ENCODE results near the gene CRADD. TPM values are rescaled to one million over a fixed set of nuclear protein-coding genes. Genes with fewer than 3 reads are reported as not detected.

Gene CRADD
- total and polyA plus RNA-seq, 10 of the 15 experiments (the other 5 are each of a cell fraction or from before 2014, with no cell fraction given), result 7.6 to 15.5 (median 11.7) TPM

DNA sequence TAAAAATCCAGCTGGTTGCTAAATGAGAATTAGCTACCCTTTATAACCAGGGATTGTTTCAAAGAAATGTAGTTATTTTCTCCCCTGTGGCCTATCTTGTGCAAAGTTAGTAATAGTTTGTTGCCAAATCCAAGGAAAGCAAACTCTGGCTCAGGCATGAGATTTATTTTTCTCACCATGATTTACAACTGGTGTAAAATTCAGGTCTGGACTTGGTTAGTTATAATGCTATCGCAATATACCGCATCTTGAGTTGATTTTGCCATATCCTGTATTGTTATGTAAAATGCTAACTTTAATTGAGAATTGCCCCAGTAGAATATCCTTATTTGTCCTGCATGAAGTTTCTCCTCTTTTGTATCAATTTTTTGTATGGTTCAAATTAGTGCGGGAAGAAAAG is 135.5 kb downstream of the CRADD start:
- no peaks in the 10 kb centered on the region; the same call in 2 of the 3 replicates for H3K9me3 ChIP-seq (replicated peaks; ENCODE audit: control insufficient read depth, insufficient read depth, low read length)
- H3K27me3 ChIP-seq (replicated peaks in 1 of 2; ENCODE audit: control insufficient read depth in 2 of 2, insufficient read depth in 2 of 2, low read length in 1 of 2), result no peaks in the 10 kb centered on the region
- no TSS peak for BruUV-seq (replicated peaks)
- no peak for DNase-seq (ENCODE audit: low read depth, low spot score)
- H2AFZ ChIP-seq (ENCODE audit: control insufficient read depth, low read depth, low read length), result no peak overlapping the region
- intact Hi-C loops (cut with micrococcal nuclease; ENCODE audit: unreplicated experiment) (no loop called here), in situ Hi-C loops (cut with MboI) (no loop called here)
- H3K4me3 ChIP-seq, result no peak overlapping the region
- 97% methylated on average over 3 of the region's 3 CpGs for WGBS (ENCODE audit: insufficient coverage, insufficient replicate concordance, low lambda C conversion rate, missing lambda C conversion rate)
- H3K79me2 ChIP-seq (ENCODE audit: control insufficient read depth, insufficient read depth, low read length), result no peaks in the 10 kb centered on the region
- ChIA-PET SMC1A (ENCODE audit: uncharacterized antibody, unreplicated experiment) (no interaction called here), CTCF (no interaction called here), POLR2A (no interaction called here), RAD21 (ENCODE audit: unreplicated experiment) (interaction anchor here (1.0 kb wide), 1 partner anchor 30 kb away, joined by 3 read pairs; no protein-coding TSS in a partner anchor)
- H3K9ac ChIP-seq (ENCODE audit: control insufficient read depth, insufficient read depth, low read length), result no peak overlapping the region
- ATAC-seq, result no peak
- H3K4me1 ChIP-seq (ENCODE audit: control insufficient read depth, insufficient read depth, low read length), result no peaks in the 10 kb centered on the region
- no peak overlapping the region for H3K4me2 ChIP-seq (ENCODE audit: control insufficient read depth, insufficient read depth)
- no peak for FAIRE-seq
- no peaks in the 10 kb centered on the region for H4K20me1 ChIP-seq (ENCODE audit: control insufficient read depth, insufficient read depth)
- no peaks in the 10 kb centered on the region for H3K36me3 ChIP-seq (ENCODE audit: control insufficient read depth in 2 of 2, insufficient read depth in 2 of 2, low read length in 1 of 2)
- no peak overlapping the region for H3K27ac ChIP-seq (ENCODE audit: control insufficient read depth, insufficient read depth)
- no peak for TF ChIP-seq STAT3 (IDR thresholded peaks at IDR 0.05; ENCODE audit: low read depth, low read length)
- TF ChIP-seq CHD1 (IDR thresholded peaks at IDR 0.05; ENCODE audit: low read depth, low read length), result no peak
- no peak for TF ChIP-seq IKZF1 (conservative IDR thresholded peaks at IDR 0.05)
- TF ChIP-seq CHD4 (IDR thresholded peaks at IDR 0.05), result no peak
- TF ChIP-seq TCF12 (IDR thresholded peaks at IDR 0.05; ENCODE audit: low read depth, low read length), result no peak
- TF ChIP-seq TARDBP (IDR thresholded peaks at IDR 0.05; ENCODE audit: borderline replicate concordance), result no peak
- TF ChIP-seq, protein P1, sequence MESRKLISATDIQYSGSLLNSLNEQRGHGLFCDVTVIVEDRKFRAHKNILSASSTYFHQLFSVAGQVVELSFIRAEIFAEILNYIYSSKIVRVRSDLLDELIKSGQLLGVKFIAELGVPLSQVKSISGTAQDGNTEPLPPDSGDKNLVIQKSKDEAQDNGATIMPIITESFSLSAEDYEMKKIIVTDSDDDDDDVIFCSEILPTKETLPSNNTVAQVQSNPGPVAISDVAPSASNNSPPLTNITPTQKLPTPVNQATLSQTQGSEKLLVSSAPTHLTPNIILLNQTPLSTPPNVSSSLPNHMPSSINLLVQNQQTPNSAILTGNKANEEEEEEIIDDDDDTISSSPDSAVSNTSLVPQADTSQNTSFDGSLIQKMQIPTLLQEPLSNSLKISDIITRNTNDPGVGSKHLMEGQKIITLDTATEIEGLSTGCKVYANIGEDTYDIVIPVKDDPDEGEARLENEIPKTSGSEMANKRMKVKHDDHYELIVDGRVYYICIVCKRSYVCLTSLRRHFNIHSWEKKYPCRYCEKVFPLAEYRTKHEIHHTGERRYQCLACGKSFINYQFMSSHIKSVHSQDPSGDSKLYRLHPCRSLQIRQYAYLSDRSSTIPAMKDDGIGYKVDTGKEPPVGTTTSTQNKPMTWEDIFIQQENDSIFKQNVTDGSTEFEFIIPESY (IDR thresholded peaks at IDR 0.05), result no peak
- no peak for TF ChIP-seq EP300 (IDR thresholded peaks at IDR 0.05; ENCODE audit: borderline replicate concordance in 1 of 2, control insufficient read depth in 1 of 2, low read depth in 2 of 2, low read length in 2 of 2)
- no peak for TF ChIP-seq KAT2A (conservative IDR thresholded peaks at IDR 0.05; ENCODE audit: control insufficient read depth, low read depth, low read length)
- TF ChIP-seq SIN3A (IDR thresholded peaks at IDR 0.05; ENCODE audit: low read depth, low read length), result no peak
- TF ChIP-seq FOXM1 (IDR thresholded peaks at IDR 0.05; ENCODE audit: low read depth, low read length), result no peak
- TF ChIP-seq, protein P2, sequence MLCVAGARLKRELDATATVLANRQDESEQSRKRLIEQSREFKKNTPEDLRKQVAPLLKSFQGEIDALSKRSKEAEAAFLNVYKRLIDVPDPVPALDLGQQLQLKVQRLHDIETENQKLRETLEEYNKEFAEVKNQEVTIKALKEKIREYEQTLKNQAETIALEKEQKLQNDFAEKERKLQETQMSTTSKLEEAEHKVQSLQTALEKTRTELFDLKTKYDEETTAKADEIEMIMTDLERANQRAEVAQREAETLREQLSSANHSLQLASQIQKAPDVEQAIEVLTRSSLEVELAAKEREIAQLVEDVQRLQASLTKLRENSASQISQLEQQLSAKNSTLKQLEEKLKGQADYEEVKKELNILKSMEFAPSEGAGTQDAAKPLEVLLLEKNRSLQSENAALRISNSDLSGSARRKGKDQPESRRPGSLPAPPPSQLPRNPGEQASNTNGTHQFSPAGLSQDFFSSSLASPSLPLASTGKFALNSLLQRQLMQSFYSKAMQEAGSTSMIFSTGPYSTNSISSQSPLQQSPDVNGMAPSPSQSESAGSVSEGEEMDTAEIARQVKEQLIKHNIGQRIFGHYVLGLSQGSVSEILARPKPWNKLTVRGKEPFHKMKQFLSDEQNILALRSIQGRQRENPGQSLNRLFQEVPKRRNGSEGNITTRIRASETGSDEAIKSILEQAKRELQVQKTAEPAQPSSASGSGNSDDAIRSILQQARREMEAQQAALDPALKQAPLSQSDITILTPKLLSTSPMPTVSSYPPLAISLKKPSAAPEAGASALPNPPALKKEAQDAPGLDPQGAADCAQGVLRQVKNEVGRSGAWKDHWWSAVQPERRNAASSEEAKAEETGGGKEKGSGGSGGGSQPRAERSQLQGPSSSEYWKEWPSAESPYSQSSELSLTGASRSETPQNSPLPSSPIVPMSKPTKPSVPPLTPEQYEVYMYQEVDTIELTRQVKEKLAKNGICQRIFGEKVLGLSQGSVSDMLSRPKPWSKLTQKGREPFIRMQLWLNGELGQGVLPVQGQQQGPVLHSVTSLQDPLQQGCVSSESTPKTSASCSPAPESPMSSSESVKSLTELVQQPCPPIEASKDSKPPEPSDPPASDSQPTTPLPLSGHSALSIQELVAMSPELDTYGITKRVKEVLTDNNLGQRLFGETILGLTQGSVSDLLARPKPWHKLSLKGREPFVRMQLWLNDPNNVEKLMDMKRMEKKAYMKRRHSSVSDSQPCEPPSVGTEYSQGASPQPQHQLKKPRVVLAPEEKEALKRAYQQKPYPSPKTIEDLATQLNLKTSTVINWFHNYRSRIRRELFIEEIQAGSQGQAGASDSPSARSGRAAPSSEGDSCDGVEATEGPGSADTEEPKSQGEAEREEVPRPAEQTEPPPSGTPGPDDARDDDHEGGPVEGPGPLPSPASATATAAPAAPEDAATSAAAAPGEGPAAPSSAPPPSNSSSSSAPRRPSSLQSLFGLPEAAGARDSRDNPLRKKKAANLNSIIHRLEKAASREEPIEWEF (IDR thresholded peaks at IDR 0.05; ENCODE audit: insufficient replicate concordance, low read depth, low read length), result no peak
- TF ChIP-seq PML (IDR thresholded peaks at IDR 0.05; ENCODE audit: low read length), result no peak
- no peak for TF ChIP-seq ZNF274 (IDR thresholded peaks at IDR 0.05; ENCODE audit: insufficient read depth, insufficient read length)
- no peak for TF ChIP-seq PAX5 (IDR thresholded peaks at IDR 0.05; ENCODE audit: borderline replicate concordance, low read depth, low read length)
- TF ChIP-seq, protein P3, sequence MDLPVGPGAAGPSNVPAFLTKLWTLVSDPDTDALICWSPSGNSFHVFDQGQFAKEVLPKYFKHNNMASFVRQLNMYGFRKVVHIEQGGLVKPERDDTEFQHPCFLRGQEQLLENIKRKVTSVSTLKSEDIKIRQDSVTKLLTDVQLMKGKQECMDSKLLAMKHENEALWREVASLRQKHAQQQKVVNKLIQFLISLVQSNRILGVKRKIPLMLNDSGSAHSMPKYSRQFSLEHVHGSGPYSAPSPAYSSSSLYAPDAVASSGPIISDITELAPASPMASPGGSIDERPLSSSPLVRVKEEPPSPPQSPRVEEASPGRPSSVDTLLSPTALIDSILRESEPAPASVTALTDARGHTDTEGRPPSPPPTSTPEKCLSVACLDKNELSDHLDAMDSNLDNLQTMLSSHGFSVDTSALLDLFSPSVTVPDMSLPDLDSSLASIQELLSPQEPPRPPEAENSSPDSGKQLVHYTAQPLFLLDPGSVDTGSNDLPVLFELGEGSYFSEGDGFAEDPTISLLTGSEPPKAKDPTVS (IDR thresholded peaks at IDR 0.05; ENCODE audit: low read depth, low read length), result no peak
- TF ChIP-seq HDAC6 (IDR thresholded peaks at IDR 0.05; ENCODE audit: unreplicated experiment), result no peak

All from GM12878 (cell line).